HG02623 (cell line): Measurements from ENCODE around the gene RPS21.

Experiments
- ATAC-seq: cut with Tn5 transposase; IDR thresholded peaks from one replicate; pipeline ENCODE4 v1.9.1; 2021; ENCODE audit warnings: moderate library complexity; ENCODE audit not compliant: unreplicated experiment

RPS21 gene

GRCh38 chr20:62386383-62387218, at the start of gene RPS21:
RPS21 (plus strand) TSS chr20:62387103; CDS start chr20:62387339, 236 bp downstream.
- ATAC-seq = peak; percentile 69

- no peak for ATAC-seq
Measured at GRCh38 chr20:62337558-62338293, 49.2 kb upstream of the RPS21 start.

GRCh38 chr20:62338294-62338620, 48.6 kb upstream of the RPS21 start:
- ATAC-seq = no peak

- ATAC-seq = peak; percentile 51
Measured at GRCh38 chr20:62339647-62340062, 47.2 kb upstream of the RPS21 start.

GRCh38 chr20:62342910-62343309, 44.0 kb upstream of the RPS21 start:
- no peak for ATAC-seq

GRCh38 chr20:62344092-62344491, 42.8 kb upstream of the RPS21 start:
- no peak for ATAC-seq

GRCh38 chr20:62344782-62345181, 42.1 kb upstream of the RPS21 start:
- no peak for ATAC-seq

GRCh38 chr20:62345681-62346370, 41.1 kb upstream of the RPS21 start:
- ATAC-seq = no peak

- ATAC-seq = no peak
Measured at GRCh38 chr20:62346398-62347150, 40.3 kb upstream of the RPS21 start.

GRCh38 chr20:62347151-62347404, 39.8 kb upstream of the RPS21 start:
- ATAC-seq = no peak

- ATAC-seq = no peak
Measured at GRCh38 chr20:62347445-62347844, 39.5 kb upstream of the RPS21 start.

GRCh38 chr20:62348604-62349003, 38.3 kb upstream of the RPS21 start:
- no peak for ATAC-seq

- ATAC-seq = no peak
Measured at GRCh38 chr20:62349556-62350097, 37.3 kb upstream of the RPS21 start.

GRCh38 chr20:62350098-62350628, 36.7 kb upstream of the RPS21 start:
- no peak for ATAC-seq

- no peak for ATAC-seq
Measured at GRCh38 chr20:62350629-62351422, 36.1 kb upstream of the RPS21 start.

- ATAC-seq = no peak
Measured at GRCh38 chr20:62351469-62352401, 35.2 kb upstream of the RPS21 start.

- no peak for ATAC-seq
Measured at GRCh38 chr20:62352402-62353288, 34.3 kb upstream of the RPS21 start.
